ENCODE measurements around the gene FLYWCH2. TPM values are rescaled to one million over a fixed set of nuclear protein-coding genes. Genes with fewer than 3 reads are reported as not detected.

The FLYWCH2 gene, protein sequence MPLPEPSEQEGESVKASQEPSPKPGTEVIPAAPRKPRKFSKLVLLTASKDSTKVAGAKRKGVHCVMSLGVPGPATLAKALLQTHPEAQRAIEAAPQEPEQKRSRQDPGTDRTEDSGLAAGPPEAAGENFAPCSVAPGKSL
- total RNA-seq, result 36.0 and 72.2 TPM in 2 replicates

DNA sequence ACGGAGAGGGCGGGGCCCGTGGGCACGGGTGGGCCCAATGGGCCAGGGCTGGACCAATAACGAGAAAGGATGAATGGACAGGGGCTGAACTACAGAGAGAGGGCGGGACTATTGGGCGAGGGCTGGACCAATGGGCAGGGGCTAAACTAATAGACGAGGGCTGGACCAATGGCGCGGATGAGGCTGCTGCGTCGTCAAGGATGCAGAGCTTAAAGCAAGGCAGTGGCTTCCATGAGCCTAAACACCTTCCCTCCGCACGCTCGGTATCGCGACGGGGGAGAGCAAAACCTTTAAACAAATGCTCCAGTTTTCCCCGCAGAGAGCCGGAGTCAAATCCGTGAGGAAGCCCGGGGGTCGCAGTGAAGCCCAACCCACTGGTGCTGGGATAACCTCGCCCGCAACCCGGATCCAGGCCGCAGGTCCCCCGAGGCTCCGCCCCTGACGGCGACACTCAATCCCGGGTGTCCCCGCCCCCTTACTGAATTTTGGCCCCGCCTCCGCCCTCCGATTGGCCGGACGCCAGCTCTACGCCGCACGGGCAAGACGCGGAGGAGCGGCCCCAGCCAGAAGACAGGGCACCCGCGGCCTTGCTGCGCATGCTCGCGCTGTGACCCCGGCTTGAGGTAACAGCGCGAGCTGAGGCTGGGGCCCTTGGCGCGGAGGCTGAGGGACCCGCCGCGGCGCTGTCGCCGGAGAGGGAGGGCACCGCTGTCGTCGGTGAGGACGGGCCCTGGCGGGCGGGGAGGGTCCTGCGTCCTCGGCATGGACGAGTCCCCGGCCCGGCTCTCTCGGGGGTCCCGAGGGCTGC is at the start of gene FLYWCH2:
Gene FLYWCH2, plus strand, starts transcription at position 566 of the 808 bp plus-strand sequence. CDS start 13,235 bp downstream, outside the sequence.
- peak; percentile 99 for DNase-seq

DNA sequence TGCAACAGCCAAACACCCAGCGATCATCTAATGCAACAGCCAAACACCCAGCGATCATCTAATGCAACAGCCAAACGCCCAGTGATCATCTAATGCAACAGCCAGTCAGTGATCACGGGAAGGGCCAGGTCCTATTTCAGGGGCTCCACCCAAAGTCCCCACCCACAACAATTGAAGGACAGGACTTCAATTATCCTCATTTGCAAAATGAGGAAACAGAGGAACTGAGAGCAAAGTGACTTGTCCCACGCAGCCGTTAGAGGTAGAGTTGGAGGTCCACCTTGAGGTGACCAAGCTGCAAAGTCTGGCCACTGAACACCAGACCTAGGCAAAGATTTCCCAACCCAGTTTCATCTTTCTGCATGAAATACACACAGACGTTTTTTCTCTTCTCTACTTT is 49.2 kb upstream of the FLYWCH2 start:
- DNase-seq, result no peak

DNA sequence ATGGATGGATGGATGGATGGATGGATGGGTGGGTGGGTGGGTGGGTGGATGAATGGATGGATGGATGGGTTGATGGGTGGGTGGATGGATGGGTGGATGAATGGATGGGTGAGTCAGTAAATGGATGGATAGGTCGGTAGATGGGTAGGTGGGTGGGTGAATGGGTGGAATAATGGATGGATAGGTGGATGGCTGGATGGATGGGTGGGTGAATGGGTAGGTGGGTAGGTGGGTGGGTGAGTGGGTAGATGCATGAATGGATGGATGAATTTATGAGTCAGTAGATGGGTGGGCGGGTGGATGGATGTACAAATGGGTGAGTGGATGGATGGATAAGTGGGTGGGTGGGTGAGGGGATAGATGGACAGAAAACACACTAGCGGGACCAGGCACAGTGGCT is 48.0 kb upstream of the FLYWCH2 start:
- no peak for DNase-seq

DNA sequence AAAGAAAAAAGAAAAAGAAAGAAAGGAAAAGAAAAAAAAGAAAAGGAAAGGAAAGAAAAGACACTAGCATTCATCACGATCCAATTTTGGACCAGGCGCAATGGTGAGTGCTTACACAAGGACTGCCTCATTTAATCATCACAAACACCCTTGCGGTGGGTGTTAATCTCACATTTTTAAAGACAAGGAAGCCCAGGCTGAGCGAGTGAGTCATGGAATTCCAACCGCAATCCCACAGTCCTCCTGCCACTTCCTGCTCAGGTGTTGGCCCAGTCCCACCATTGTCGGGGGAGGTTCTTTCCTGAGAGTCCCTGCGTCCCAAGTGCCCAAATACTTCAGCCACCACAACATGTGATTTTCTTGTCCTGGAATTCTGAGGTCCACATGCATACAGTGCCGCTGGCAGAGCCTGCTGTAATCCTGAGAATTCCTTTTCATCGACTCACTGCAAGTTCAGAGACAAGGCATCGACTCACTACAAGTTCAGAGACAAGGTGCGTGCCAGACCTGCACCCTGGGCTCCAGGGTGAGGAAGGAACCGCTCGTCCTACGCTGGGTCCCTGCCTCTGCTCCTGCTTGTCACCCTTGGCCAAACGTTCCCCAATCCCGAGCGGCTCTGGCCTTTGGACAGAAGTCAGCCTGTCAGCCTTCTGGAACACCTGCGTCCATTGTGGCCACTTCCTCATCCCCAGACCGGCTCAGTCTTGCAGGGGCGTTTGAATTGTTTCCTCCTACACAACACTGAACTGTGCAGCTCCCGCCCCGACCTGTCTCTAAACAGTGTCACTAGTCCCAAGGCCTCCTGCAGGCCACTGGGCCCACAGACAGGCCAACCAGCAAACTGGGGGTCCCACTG is 47.1 kb upstream of the FLYWCH2 start:
- peak; percentile 83 for DNase-seq

DNA sequence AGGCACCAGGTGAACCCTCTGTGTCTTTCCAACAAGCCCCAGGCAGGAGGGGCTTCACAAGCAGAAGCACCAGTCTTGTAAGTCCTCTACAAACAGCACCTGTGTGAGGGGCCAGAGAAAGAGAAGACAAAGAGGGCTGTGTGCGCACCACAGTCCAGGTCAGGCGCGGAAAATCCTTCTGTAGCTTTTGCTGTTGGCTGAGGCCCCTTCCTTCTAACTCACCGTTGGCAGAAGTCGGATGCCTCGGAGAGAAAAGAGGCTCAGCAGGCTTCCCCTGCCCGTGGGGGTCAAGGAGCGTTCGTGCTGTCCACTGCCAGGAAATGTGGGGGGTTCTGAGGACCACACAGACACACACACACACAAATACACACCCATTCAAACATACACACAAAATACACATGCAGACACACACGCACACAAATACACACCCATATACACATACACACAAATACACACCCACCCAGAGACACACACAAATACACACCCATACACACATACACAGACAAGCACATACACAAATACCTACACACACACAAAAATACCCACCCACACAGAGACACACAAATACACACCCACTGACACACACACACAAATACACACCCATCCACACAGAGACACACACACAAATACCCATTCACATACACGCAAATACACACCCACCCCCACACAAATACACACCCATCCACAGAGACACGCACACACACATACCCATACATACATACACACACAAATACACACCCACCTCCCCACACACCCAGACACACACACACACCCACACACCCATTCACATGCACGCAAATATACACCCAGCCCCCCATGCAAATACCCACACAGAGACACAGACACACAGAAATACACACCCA is 46.1 kb upstream of the FLYWCH2 start:
- DNase-seq, result no peak

DNA sequence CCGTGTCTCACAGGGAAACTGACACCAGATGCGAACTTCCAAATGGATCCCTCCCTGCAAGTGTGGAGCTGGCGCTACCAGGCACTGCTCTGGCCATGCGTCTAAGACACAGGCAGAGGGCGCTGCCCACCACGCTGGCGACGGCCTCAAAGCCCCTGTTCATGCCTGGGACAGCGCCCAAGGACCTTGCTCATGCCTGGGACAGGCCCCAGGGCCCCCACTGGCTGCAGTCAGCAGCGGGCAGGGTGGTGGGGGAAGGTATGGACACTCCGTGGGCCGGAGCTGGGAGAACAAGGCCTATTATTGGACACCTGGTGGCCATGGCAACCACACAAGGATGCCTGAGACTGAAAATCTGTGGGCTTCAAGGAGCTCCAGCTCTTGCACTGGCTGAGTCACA is 44.1 kb upstream of the FLYWCH2 start:
- peak; percentile 91 for DNase-seq

DNA sequence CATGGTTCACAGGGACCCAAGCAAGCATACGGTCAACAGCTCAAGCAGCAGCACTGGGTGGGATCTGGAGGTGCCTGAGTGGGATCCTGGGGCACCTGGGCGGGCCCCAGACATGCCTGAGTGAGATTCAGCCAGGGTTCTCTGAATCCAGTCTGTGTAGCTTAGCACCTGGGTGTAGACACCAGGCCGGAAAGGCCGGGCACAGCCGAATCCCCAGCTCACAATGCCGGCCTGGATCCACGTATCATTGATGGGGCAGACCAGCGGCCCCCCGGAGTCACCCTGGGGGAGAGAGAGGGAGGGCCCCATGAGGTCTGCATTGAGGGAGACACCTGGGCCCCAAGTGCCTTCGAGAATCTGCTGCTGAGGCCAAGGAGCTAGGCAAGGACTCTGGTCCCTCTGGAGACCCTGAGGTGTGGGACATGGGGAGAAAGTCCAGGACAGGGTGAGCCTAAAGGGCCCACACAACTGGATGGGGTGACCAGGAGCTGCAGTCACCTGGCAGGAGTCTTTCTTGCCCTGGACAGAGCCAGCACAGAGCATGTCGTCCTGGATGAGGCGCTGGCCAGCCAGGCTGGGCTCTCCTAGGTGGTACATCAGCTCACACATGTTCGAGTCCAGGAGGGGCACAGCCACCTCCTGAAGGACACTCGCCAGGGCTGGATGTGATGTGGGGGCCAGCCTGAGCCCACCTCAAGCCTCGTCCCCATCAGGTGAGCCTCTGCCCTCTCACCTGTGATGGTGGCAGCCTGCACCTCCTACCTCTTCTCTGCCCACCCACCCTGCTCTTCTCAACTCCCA is 43.2 kb upstream of the FLYWCH2 start:
- DNase-seq, result no peak

DNA sequence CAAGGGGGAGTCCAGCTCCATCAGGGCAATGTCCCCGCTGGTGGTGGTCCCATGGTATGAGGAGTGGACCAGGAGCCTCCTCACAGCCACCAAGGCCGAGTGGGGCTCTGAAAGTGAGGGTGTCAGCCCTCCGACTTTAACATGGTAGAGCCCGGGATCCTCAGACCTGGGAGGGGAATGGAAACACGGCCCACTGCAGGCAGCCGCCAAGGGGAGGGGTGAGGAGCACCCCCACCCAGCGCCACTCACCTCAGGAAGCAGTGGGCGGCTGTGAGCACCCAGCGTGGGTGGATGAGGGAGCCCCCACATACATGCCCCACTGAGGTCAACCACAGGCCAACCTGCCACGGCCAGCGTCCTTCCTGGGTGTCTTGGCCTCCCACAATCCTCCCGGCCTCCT is 42.1 kb upstream of the FLYWCH2 start:
- no peak for DNase-seq

DNA sequence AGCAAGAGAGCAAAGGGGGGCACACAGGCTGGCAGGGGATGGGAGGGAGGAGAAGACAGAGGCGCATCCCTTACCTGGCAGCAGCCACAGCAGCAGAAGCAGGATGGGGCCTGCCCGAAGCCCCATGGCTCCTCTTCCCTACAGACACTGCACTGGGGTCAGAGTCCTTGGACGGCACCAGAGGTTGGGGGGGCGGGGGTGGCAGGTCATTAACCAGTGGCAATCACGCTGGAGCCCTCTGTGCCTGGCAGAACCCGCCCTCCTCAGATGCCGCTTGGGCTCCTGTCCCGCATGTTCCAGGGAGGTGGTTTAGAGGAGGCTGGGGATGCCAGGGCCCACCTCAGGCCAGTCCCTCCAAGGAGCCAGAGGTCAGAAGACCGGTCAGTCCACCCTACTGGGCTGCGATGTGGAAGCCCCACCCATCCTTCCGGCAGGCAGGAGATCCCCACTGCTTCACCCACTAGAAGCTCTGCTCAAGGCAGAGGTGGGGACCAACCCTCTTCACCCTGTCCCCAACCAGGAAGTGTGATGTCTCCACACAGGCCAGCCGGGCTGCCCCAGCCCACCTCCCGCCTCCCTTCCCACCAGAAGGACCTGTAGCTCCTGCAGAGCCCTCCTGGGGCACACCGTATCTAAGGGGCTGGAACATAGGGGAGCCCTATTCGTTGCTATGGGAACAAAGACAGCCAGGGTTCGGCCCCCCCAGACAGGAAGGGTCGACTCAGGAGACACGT is 41.2 kb upstream of the FLYWCH2 start:
- DNase-seq, result no peak

DNA sequence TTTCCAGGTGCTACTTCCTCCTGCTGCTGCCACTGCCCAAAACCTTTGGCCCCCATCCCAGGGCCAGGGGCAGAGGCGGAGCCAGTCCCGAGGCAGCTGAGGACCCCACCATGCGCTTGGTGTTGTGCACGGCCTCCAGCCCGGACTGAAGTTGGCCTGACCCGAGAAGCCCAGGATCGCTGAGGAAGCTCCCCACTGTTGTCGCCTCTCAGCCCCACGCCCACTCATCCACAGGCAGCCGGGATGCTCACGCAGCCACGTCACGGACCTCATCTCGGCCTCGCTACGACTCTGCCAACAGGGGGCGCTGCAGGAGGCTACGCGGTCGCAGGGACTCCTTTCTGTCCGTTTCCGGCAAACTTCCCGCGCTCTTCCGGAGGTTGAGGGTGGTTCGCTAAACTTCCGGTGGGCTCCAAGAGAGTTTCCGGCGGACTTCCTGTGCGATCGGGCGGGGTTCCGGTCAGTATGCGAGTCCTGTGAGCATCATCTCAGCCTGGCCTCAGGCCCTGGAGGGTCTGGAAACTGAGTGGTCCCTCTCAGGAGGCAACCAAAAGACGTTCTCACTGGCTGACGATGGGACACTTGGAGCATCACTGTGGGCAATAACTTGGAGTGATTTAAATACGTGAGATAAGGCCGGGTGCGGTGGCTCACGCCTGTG is 40.5 kb upstream of the FLYWCH2 start:
- peak; percentile 53 for DNase-seq

DNA sequence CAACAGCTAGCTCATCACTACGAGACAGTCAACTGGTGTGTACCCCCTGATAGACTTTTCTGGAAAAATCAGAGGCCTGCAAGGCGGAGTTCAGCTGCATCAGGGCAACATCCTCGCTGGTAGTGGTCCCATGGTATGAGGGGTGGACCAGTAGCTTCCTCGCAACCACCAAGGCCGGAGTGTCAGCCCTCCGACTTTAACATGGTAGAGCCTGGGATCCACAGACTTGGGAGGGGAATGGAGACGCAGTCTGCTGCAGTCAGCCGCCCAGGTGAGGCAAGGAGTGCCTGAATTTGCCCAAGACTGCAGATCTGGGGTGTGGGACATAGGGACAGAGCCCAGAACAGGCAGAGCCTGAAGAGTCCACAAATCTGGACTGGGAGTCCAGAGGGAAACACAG is 39.5 kb upstream of the FLYWCH2 start:
- no peak for DNase-seq

DNA sequence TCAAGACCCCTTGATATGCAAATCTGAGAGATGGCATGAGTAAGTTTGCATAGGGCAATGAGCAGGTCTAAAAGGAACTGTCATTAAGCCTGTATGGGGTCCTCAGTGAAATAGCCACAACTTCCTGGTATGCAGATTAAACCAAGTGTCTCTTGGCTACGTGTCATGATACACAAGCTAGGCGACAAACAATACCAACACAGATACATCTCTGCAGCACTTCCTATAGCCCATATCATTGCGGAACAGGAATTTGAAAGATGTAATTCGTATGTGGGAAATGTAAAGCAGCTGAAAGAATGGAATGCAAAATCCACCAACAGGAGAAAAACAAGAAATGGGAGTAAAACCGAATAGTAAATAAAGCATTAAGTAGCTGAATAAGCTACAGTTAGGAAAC is 37.9 kb upstream of the FLYWCH2 start:
- DNase-seq, result no peak

DNA sequence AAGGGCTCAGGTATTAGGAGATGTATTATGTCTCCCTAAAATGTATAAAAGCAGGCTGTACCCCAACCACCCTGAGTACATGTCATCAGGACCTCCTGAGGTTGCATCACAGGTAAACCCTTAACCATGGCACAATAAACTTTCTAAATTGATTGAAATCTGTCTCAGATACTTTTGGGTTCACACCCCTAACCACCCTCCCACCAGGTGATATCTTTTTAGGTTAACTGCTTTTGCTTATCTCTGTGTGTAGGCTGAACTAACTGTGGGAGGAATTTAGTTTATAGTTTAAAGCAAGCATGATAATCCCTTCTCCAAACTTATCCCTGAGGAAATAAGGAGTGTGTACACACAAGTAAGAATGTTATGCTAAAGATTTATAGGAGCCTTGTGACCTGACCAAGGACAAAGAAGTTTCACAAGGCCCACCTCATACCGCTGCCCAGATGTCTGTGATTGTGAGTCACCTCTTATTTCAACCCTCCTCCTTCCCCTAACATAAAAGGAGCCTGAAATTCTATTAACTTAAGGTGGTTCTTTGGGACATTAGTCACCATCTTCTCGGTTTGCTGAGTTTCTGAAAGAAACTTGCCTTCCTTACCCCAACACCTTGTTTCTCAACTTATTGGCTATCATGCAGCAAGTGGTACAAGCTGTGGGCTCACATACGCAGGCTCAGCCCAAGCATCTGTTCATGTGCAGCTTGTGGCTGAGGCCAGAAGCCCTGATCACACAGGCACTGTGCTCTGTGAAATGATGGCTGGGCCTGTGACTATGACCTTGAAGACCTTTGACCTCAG is 36.3 kb upstream of the FLYWCH2 start:
- DNase-seq, result no peak

DNA sequence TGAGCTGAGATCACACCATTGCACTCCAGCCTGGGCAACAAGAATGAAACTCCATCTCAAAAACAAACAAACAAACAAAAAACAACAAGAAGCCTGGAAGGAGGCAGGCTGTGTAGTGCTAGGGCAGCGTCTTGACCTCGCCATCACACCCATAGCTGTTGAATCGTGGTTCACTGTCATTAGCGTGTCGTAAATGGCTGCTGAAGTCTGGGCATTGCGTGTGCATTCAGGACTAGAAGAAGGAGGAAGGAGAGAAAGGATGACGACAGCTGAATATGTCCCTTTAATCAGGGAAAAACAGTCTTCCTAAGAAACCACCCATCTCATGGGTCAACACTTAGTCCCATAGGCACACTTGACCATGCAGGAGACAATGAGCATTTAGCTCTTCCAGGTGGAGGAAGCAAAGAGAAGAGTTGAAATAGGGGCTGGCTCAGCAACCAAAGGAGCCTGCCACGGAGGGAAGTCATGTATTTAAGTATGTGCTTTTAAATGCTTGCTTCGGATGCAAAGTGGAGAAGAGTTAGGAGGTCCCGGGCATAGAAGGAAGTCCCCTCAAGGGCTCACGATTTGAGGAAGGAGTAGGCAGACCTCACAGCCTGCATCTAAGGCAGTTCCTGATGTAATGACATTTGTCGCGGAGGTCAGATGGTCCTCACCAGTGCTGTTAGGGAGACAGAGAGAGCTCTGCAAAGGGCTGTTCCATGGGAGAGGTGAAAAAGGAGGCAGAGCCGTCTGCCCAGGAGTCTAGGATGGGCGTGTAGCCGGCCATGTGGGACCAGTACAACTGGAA is 33.9 kb upstream of the FLYWCH2 start:
- DNase-seq, result no peak

DNA sequence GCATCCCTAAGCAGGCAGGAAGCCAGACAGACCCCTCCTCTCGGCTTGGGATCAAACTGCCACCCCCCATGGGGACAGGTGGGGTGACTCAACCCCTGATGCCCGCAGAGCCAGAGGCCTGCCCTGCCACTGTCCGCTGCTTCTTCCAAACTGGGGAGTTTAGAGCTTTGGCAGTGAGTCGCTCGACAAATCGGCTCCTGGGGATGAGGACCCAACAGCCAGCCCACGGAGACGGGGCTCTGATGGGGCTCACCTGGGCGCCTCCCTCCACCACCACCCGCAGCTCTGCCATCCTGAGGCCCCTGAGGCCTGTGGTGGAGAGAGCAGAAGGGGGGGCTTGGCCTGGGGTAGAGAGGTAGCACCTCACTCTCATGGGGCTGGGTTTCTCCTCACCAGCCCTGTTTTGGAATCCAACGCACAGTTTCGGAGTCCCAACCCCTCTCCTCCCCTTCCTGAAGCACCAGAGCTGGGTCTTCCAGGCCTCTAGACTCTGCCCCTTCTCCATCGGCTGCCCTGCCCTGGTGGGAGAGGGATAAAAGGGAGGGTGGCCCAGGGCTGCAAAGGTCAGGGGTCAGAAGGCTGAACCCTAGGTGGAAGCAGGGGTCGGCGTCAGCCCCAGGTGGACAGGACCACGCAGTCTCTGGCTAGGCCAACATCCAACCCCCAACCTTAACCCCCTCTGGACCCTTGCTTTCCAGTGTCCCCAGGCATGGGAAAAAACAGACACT is 30.8 kb upstream of the FLYWCH2 start:
- no peak for DNase-seq

DNA sequence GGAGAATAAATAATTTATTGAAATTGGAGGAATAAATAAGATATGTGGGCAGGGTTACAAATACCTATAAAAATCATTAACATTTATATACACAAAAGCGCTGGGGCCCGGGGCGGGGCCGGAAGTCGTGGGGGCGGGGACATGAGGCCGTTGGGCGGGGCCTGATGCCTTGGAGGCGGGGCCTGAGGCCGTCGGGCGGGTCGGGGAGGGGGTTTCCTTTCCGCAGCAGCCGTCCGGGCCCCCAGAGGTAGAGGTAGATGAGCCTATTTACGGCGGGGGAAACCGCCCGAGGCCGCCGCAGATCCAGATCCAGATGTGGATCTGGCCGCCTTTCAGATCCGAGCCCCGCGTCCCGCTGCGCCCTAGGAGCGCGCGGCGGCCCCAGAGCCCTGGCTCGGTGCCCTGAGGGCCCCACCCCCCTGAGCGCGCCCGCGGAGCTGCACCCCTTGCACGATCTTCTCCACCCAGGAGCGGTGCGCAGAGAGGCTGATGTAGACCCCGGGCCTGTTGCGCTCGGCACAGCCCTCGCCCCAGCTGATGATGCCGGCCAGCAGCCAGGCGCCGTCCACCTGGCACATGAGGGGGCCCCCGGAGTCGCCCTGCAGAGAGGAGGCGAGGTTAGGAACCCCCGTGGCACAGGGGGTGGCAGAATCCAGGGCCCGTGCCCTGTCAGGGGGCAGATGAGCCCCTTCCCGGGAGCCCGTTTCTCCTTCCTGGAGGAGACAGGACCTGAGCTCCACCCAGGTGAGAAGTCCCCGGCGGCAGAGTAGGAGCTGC is 30.1 kb upstream of the FLYWCH2 start:
- no peak for DNase-seq

DNA sequence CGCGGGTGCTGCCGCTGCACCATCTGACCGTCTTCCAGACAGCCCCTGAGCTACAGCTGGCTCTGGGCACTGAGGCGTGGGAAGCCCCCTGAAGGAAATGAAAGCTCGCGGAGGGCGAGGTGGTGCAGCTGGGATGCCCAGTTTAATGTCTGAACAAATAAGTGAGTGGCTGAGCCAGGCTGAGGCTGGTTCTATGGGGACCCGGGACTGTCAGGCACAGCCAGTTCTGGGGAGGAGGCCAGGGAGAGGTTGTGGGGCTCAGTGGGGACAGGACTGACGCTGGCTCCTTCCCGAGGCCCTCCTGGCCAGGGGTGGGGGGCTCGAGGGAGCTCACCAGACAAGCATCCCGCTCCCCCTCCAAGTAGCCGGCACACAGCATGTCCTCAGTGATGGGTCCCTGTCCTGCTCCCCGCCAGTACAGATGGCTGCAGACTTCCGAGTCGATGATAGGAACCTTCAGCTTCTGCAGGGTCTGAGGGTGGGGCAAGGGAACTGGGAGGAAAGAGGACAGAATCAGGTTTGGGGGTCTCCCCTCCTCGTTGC is 29.4 kb upstream of the FLYWCH2 start:
- DNase-seq, result no peak

Measured in dermis blood vessel endothelial cell (primary cell).